Endothelial cell of umbilical vein (primary cell): ENCODE measurements around the gene LGALS12. TPM values are rescaled to one million over a fixed set of nuclear protein-coding genes. Genes with fewer than 3 reads are reported as not detected.

Source experiments
- BruUV-seq: library from RNA; stranded (reverse); fragments of 400-500 nt; replicated peaks from 2 replicates; lab custom pipeline; 2021; lab: Mats Ljungman, UMichigan
- CTCF ChIA-PET: fragments of 300-600, 350-600 bp; sonication (Branson Sonifier 250); formaldehyde crosslinking; loops from one replicate; lab custom pipeline; 2021; ENCODE audit warnings: antibody characterized with exemption, inconsistent platforms; lab: Charles Lee
- POLR2A ChIA-PET: fragments of 300-600, 350-600 bp; sonication (Branson Sonifier 250); formaldehyde crosslinking; loops from one replicate; lab custom pipeline; 2021; ENCODE audit warnings: antibody characterized with exemption, inconsistent platforms; lab: Charles Lee
- DNase-seq: peaks from one replicate; pipeline ENCODE4 v3.0.0-alpha.2; 2011; ENCODE audit warnings: low read depth, low spot score
- FAIRE-seq: peaks from 2 replicates; lab custom pipeline; 2011; peaks lifted over from hg19 to GRCh38; lab: Jason Lieb, UNC
- H2AFZ ChIP-seq: 2 replicates; pipeline ENCODE4 v1.6.0; 2012; ENCODE audit warnings: low read depth, low read length, control low read depth, inconsistent platforms
- H3K27ac ChIP-seq: 2 replicates; pipeline ENCODE4 v1.5.1; 2011; ENCODE audit warnings: low read depth, mild to moderate bottlenecking, control low read depth, low read length, moderate library complexity; ENCODE audit not compliant: insufficient read depth
- H3K27me3 ChIP-seq, 2 experiments: 2 replicates each; pipeline versions ENCODE4 v1.6.0 to v1.6.1; 2011; ENCODE audit warnings: low read length in 2 of 2, mixed read lengths in 1 of 2; ENCODE audit not compliant: control insufficient read depth in 2 of 2, insufficient read depth in 2 of 2
- H3K36me3 ChIP-seq, 2 experiments: 2 replicates in 1 of 2; 3 replicates in 1 of 2; pipeline ENCODE4 v1.5.1; 2011; ENCODE audit warnings: low read length in 2 of 2, mild to moderate bottlenecking in 1 of 2, moderate library complexity in 1 of 2; ENCODE audit not compliant: control insufficient read depth in 2 of 2, insufficient read depth in 2 of 2; ENCODE audit errors: extremely low read depth in 1 of 2
- H3K4me1 ChIP-seq: 3 replicates; pipeline ENCODE4 v1.5.1; 2011; ENCODE audit warnings: mild to moderate bottlenecking, low read length; ENCODE audit not compliant: control insufficient read depth, insufficient read depth; ENCODE audit errors: extremely low read depth
- H3K4me2 ChIP-seq: 2 replicates; pipeline ENCODE4 v1.6.1; 2011; ENCODE audit warnings: low read length, control low read depth, mixed read lengths; ENCODE audit not compliant: insufficient read depth
- H3K4me3 ChIP-seq, 3 experiments: fragments of 200-600 bp in 1 of 3; sonication (generic), shearing (Covaris generic) in 1 of 3; replicated peaks in 1 of 3; 2 replicates each; pipeline ENCODE4 v1.5.1; 2011 to 2016; ENCODE audit warnings: control low read depth in 3 of 3, low read length in 3 of 3, mild to moderate bottlenecking in 2 of 3, inconsistent platforms in 1 of 3, low read depth in 1 of 3, moderate library complexity in 1 of 3; ENCODE audit not compliant: insufficient read depth in 1 of 3
- H3K79me2 ChIP-seq: 2 replicates; pipeline ENCODE4 v1.6.0; 2012; ENCODE audit warnings: low read length, inconsistent platforms; ENCODE audit not compliant: control insufficient read depth, insufficient read depth
- H3K9ac ChIP-seq: replicated peaks from 2 replicates; pipeline ENCODE3; 2011; ENCODE audit warnings: low read length, control low read depth; ENCODE audit not compliant: insufficient read depth; ENCODE audit errors: extremely low read depth
- H3K9me1 ChIP-seq: replicated peaks from 3 replicates; pipeline ENCODE4 v1.6.0; 2011; ENCODE audit warnings: mild to moderate bottlenecking, low read length; ENCODE audit not compliant: control insufficient read depth, insufficient read depth; ENCODE audit errors: extremely low read depth
- H3K9me3 ChIP-seq: replicated peaks from 2 replicates; pipeline ENCODE4 v1.5.1; 2012; ENCODE audit warnings: low read length, inconsistent platforms; ENCODE audit not compliant: control insufficient read depth, insufficient read depth
- H4K20me1 ChIP-seq: replicated peaks from 2 replicates; pipeline ENCODE3; 2011; ENCODE audit warnings: mild to moderate bottlenecking, low read length; ENCODE audit not compliant: control insufficient read depth, insufficient read depth; ENCODE audit errors: extremely low read depth
- EZH2 ChIP-seq: IDR thresholded peaks from 2 replicates; pipeline ENCODE4 v1.6.1; 2012; ENCODE audit warnings: borderline replicate concordance, low read depth, mild to moderate bottlenecking, moderate library complexity, low read length, inconsistent platforms; ENCODE audit not compliant: severe bottlenecking
- FOS ChIP-seq: IDR thresholded peaks from 2 replicates; pipeline ENCODE4 v1.6.1; 2011; ENCODE audit warnings: mild to moderate bottlenecking, low read length, moderate library complexity, borderline replicate concordance; ENCODE audit not compliant: insufficient read depth
- GATA2 ChIP-seq: IDR thresholded peaks from 2 replicates; pipeline ENCODE4 v1.7.0; 2011; ENCODE audit warnings: low read depth, mild to moderate bottlenecking, moderate library complexity, mixed read lengths, low read length; ENCODE audit not compliant: insufficient read length, insufficient read depth
- JUN ChIP-seq: IDR thresholded peaks from 2 replicates; pipeline ENCODE4 v1.6.1; 2011; ENCODE audit warnings: borderline replicate concordance, low read depth; ENCODE audit not compliant: insufficient read length, insufficient read depth
- MYC ChIP-seq: IDR thresholded peaks from one replicate; pipeline ENCODE4 v1.6.1; 2011; ENCODE audit warnings: mild to moderate bottlenecking, low read depth, low read length
- POLR2A ChIP-seq: IDR thresholded peaks from 2 replicates; pipeline ENCODE4 v1.6.1; 2012; ENCODE audit warnings: low read depth, mild to moderate bottlenecking, control low read depth, low read length
- POLR2AphosphoS5 ChIP-seq: IDR thresholded peaks from 2 replicates; pipeline ENCODE4 v1.6.1; 2012; ENCODE audit warnings: low read depth, mild to moderate bottlenecking, control low read depth, low read length, moderate library complexity; ENCODE audit not compliant: insufficient read depth
- dilution Hi-C: fragments of 300-500 bp; cut with MboI; formaldehyde crosslinking; loops from one replicate; pipeline ENCODE4 v1.15.0; 2019; ENCODE audit warnings: low sequenced_read_pairs; ENCODE audit not compliant: extremely low pct_ligation_motif_present
- intact Hi-C: fragments of 100-400 bp; cut with micrococcal nuclease; formaldehyde crosslinking; loops from one replicate; pipeline ENCODE4 v1.10.0; 2022
- polyA plus RNA-seq, 4 experiments: library from polyadenylated mRNA; depleted of rRNA in 3 of 4; stranded (reverse) in 3 of 4; unstranded in 1 of 4; fragments of >200 nt; gene quantifications; 2 replicates each; pipeline versions ENCODE4 v1.2.1 to v1.2.3, GENCODE V29; 2011 to 2012; ENCODE audit warnings: missing spikeins in 1 of 4
- total RNA-seq: library from RNA; stranded (reverse); gene quantifications from 2 replicates; pipeline ENCODE4 v1.2.3, GENCODE V29; 2021
- TF ChIP-seq, protein P1 (sequence below): IDR thresholded peaks from 2 replicates; pipeline ENCODE4 v1.6.1; 2011; ENCODE audit not compliant: insufficient read depth, insufficient read length
- TF ChIP-seq, protein P2 (sequence below), 2 donors: IDR thresholded peaks; 1 replicate in 1 of 2; 2 replicates in 1 of 2; pipeline ENCODE4 v1.5.1; 2011; ENCODE audit warnings: low read length in 2 of 2, mild to moderate bottlenecking in 2 of 2, moderate library complexity in 2 of 2, control low read depth in 1 of 2, inconsistent platforms in 1 of 2, low read depth in 1 of 2; ENCODE audit not compliant: insufficient read depth in 1 of 2; ENCODE audit errors: extremely low read depth in 1 of 2

LGALS12 gene
- total and polyA plus RNA-seq, 2 donors (not counting 3 experiments of a cell fraction or from before 2014, with no cell fraction given): not detected

DNA sequence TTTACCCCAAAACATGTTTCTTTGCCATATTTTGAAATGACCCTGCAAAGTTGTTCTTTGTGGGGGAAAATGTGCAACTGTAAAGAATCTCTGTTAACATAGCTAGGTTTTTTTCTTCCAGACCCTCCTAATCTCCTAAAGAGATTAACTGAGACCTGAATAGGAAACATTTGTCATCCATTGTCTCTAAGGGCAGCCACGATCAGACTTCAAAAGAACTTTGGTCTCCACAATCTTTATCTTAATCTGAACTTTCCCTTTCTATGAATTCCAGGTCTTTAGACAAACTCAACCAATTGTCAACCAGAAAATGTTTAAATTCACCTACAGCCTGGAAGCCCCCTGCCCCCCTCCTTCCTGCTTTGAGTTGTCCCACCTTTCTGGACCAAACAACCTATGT, 4.6 kb upstream of the LGALS12 start:
- FAIRE-seq: no peak
- no peak overlapping the region for H2AFZ ChIP-seq

More for the DNA sequence above, 4.6 kb upstream of the LGALS12 start:
- Histone ChIP-seq H3K4me1 (no peaks in the 10 kb centered on the region), H3K9ac (no peak overlapping the region), H3K27ac (no peak overlapping the region), H3K4me3 (no peak overlapping the region), H3K36me3 (no peaks in the 10 kb centered on the region), H4K20me1 (no peaks in the 10 kb centered on the region), H3K27me3 (peaks cover 0 to 15% of the 10 kb centered on the region in 2 experiments), H3K4me2 (no peak overlapping the region), H3K9me3 (no peaks in the 10 kb centered on the region), H3K9me1 (no peaks in the 10 kb centered on the region), H3K79me2 (no peaks in the 10 kb centered on the region)
- TF ChIP-seq JUN: no peak
- TF ChIP-seq, protein P1, sequence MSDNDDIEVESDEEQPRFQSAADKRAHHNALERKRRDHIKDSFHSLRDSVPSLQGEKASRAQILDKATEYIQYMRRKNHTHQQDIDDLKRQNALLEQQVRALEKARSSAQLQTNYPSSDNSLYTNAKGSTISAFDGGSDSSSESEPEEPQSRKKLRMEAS: no peak
- no peak for TF ChIP-seq FOS
- no peak for TF ChIP-seq EZH2
- no peak for TF ChIP-seq GATA2
- TF ChIP-seq, protein P2, sequence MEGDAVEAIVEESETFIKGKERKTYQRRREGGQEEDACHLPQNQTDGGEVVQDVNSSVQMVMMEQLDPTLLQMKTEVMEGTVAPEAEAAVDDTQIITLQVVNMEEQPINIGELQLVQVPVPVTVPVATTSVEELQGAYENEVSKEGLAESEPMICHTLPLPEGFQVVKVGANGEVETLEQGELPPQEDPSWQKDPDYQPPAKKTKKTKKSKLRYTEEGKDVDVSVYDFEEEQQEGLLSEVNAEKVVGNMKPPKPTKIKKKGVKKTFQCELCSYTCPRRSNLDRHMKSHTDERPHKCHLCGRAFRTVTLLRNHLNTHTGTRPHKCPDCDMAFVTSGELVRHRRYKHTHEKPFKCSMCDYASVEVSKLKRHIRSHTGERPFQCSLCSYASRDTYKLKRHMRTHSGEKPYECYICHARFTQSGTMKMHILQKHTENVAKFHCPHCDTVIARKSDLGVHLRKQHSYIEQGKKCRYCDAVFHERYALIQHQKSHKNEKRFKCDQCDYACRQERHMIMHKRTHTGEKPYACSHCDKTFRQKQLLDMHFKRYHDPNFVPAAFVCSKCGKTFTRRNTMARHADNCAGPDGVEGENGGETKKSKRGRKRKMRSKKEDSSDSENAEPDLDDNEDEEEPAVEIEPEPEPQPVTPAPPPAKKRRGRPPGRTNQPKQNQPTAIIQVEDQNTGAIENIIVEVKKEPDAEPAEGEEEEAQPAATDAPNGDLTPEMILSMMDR (IDR thresholded peaks at IDR 0.05; ENCODE audit: extremely low read depth in 1 of 2, insufficient read depth in 1 of 2, low read depth in 1 of 2, low read length in 2 of 2): no peak
- TF ChIP-seq POLR2AphosphoS5: no peak
- TF ChIP-seq POLR2A: no peak
- no peak for TF ChIP-seq MYC
- BruUV-seq: no TSS peak
- no peak for DNase-seq
- ChIA-PET POLR2A (no interaction called here), CTCF (no interaction called here)
- dilution Hi-C loops: no loop called here
- intact Hi-C loops: no loop called here
